CD14-positive monocyte (primary cell): ENCODE results near the gene ARVCF. TPM values are rescaled to one million over a fixed set of nuclear protein-coding genes. Genes with fewer than 3 reads are reported as not detected.

ENCODE experiments used
- DNase-seq, 3 donors: peaks; one replicate each; pipeline ENCODE4 v3.0.0-alpha.2; 2011 to 2022
- H2AFZ ChIP-seq: 2 replicates; pipeline ENCODE4 v1.6.0; 2012; ENCODE audit warnings: mild to moderate bottlenecking, low read depth, low read length, inconsistent platforms; ENCODE audit not compliant: insufficient read depth, poor library complexity, severe bottlenecking
- H3K27ac ChIP-seq, 2 donors: 1 replicate in 1 of 2; 2 replicates in 1 of 2; pipeline ENCODE4 v1.5.1; 2012 to 2013; ENCODE audit warnings: low read length in 2 of 2, control low read depth in 1 of 2, inconsistent platforms in 1 of 2, low read depth in 1 of 2, mild to moderate bottlenecking in 1 of 2
- H3K27me3 ChIP-seq, 2 donors: one replicate each; pipeline versions ENCODE4 v1.6.0 to v1.6.1; 2011 to 2013; ENCODE audit warnings: low read length in 2 of 2; ENCODE audit not compliant: control insufficient read depth in 2 of 2, insufficient read depth in 2 of 2
- H3K36me3 ChIP-seq, 2 donors: replicated peaks in 1 of 2; 1 replicate in 1 of 2; 2 replicates in 1 of 2; pipeline versions ENCODE4 v1.5.1 to v1.6.1; 2012 to 2013; ENCODE audit warnings: low read length in 2 of 2, control low read depth in 1 of 2, inconsistent platforms in 1 of 2, mild to moderate bottlenecking in 1 of 2; ENCODE audit not compliant: insufficient read depth in 2 of 2, control insufficient read depth in 1 of 2
- H3K4me1 ChIP-seq, 2 donors: 1 replicate in 1 of 2; 2 replicates in 1 of 2; pipeline versions ENCODE4 v1.5.1 to v1.6.1; 2012 to 2013; ENCODE audit warnings: low read length in 2 of 2, control low read depth in 1 of 2, inconsistent platforms in 1 of 2, mild to moderate bottlenecking in 1 of 2, moderate library complexity in 1 of 2; ENCODE audit not compliant: insufficient read depth in 2 of 2, control insufficient read depth in 1 of 2
- H3K4me2 ChIP-seq: replicated peaks from 2 replicates; pipeline ENCODE3; 2012; ENCODE audit warnings: low read length, moderate library complexity, mild to moderate bottlenecking; ENCODE audit not compliant: poor library complexity, severe bottlenecking; ENCODE audit errors: extremely low read depth
- H3K4me3 ChIP-seq, 3 experiments: fragments of 200-600 bp in 1 of 3; sonication (generic) in 1 of 3; replicated peaks in 1 of 3; 1 replicate in 2 of 3; 2 replicates in 1 of 3; pipeline ENCODE4 v1.5.1; 2011 to 2013; ENCODE audit warnings: low read length in 3 of 3, mild to moderate bottlenecking in 3 of 3, control low read depth in 2 of 3, low read depth in 2 of 3, inconsistent platforms in 1 of 3, moderate library complexity in 1 of 3
- H3K79me2 ChIP-seq: 2 replicates; pipeline ENCODE4 v1.6.0; 2012; ENCODE audit warnings: mild to moderate bottlenecking, control low read depth, inconsistent platforms, low read length, moderate library complexity; ENCODE audit not compliant: insufficient read depth
- H3K9ac ChIP-seq: 2 replicates; pipeline ENCODE4 v1.6.0; 2017; ENCODE audit warnings: low read length, mild to moderate bottlenecking; ENCODE audit not compliant: insufficient read depth, poor library complexity, severe bottlenecking
- H3K9me3 ChIP-seq, 2 donors: replicated peaks in 1 of 2; 1 replicate in 1 of 2; 2 replicates in 1 of 2; pipeline versions ENCODE4 v1.5.1 to v1.6.1; 2012 to 2013; ENCODE audit warnings: low read length in 2 of 2, control low read depth in 1 of 2; ENCODE audit not compliant: control insufficient read depth in 1 of 2, insufficient read depth in 1 of 2
- H4K20me1 ChIP-seq: 2 replicates; pipeline ENCODE4 v1.6.0; 2012; ENCODE audit warnings: mild to moderate bottlenecking, low read length, control low read depth, moderate library complexity; ENCODE audit not compliant: insufficient read depth
- H3K27ac Mint-ChIP-seq, 7 donors: one replicate each; pipeline ENCODE4 v1.8.0; 2020; ENCODE audit warnings: mild to moderate bottlenecking in 7 of 7, mixed read lengths in 7 of 7, moderate library complexity in 6 of 7, inconsistent platforms in 2 of 7
- H3K27me3 Mint-ChIP-seq, 3 donors: one replicate each; pipeline ENCODE4 v1.8.0; 2021 to 2022; ENCODE audit warnings: low read depth in 3 of 3, mild to moderate bottlenecking in 3 of 3, mixed read lengths in 3 of 3, moderate library complexity in 3 of 3, inconsistent platforms in 1 of 3
- H3K36me3 Mint-ChIP-seq, 2 donors: one replicate each; pipeline ENCODE4 v1.8.0; 2020; ENCODE audit warnings: mixed read lengths in 2 of 2, inconsistent platforms in 1 of 2, mild to moderate bottlenecking in 1 of 2
- H3K4me1 Mint-ChIP-seq: one replicate; pipeline ENCODE4 v1.8.0; 2020; ENCODE audit warnings: mild to moderate bottlenecking, mixed read lengths
- H3K4me3 Mint-ChIP-seq, 2 donors: one replicate each; pipeline ENCODE4 v1.8.0; 2020; ENCODE audit warnings: mild to moderate bottlenecking in 2 of 2, mixed read lengths in 2 of 2, moderate library complexity in 1 of 2
- H3K9me3 Mint-ChIP-seq, 7 donors: one replicate each; pipeline ENCODE4 v1.8.0; 2020 to 2022; ENCODE audit warnings: mixed read lengths in 7 of 7, mild to moderate bottlenecking in 6 of 7, moderate library complexity in 6 of 7, inconsistent platforms in 2 of 7
- CTCF ChIP-seq: fragments of 200-600 bp; IDR thresholded peaks from one replicate; pipeline ENCODE4 v1.8.0; 2022; ENCODE audit warnings: antibody characterized with exemption, mild to moderate bottlenecking
- WGBS: methylation state at CpG from one replicate; pipeline ENCODE4 v1.1.5; 2013; ENCODE audit warnings: missing lambda C conversion rate; ENCODE audit not compliant: insufficient coverage; 5-methylcytosine and 5-hydroxymethylcytosine counted together
- intact Hi-C, 2 donors: fragments of 100-400 bp; cut with micrococcal nuclease; formaldehyde crosslinking; loops; one replicate each; pipeline versions ENCODE4 v1.15.0 to v1.15.1; 2023
- polyA plus RNA-seq, 3 donors: library from polyadenylated mRNA; depleted of rRNA in 1 of 3; unstranded in 2 of 3; stranded (reverse) in 1 of 3; fragments of 300-500 nt in 2 of 3; fragments of >200 nt in 1 of 3; fragmentation: Illumina TruSeq in 2 of 3; gene quantifications; 1 replicate in 2 of 3; 2 replicates in 1 of 3; pipeline ENCODE4 v1.2.3, GENCODE V29; 2012 to 2021

The ARVCF gene
- polyA plus RNA-seq, 3 donors = 0.31 to 2.6 (median 0.44) TPM

GRCh38 chr22:20009018-20009491 is 7.6 kb downstream of the ARVCF start:
- Mint-ChIP-seq H3K4me3 (no peak overlapping the region), H3K36me3 (no peaks in the 10 kb centered on the region), H3K9me3 (peaks cover 5 to 8% (median 6%) of the 10 kb centered on the region in 7 donors), H3K27me3 (peaks cover 3 to 11% (median 8%) of the 10 kb centered on the region in 3 donors), H3K4me1 (no peaks in the 10 kb centered on the region), H3K27ac (no peak overlapping the region)
- H3K27me3 ChIP-seq = no peaks in the 10 kb centered on the region
- no peak overlapping the region for H3K9ac ChIP-seq
- 96% methylated on average over 8 of the region's 9 CpGs for WGBS
- intact Hi-C loops = no loop called here
- no peaks in the 10 kb centered on the region for H3K79me2 ChIP-seq
- H3K4me1 ChIP-seq = no peaks in the 10 kb centered on the region
- no peak for TF ChIP-seq CTCF
- no peaks in the 10 kb centered on the region for H4K20me1 ChIP-seq
- no peaks in the 10 kb centered on the region for H3K36me3 ChIP-seq
- DNase-seq = no peak
- H2AFZ ChIP-seq = no peak overlapping the region
- no peak overlapping the region for H3K27ac ChIP-seq
- no peak overlapping the region for H3K4me2 ChIP-seq
- H3K4me3 ChIP-seq = no peak overlapping the region
- peaks cover 3 to 6% of the 10 kb centered on the region in 2 donors for H3K9me3 ChIP-seq

- Histone ChIP-seq H3K9me3 (peaks cover 3 to 12% of the 10 kb centered on the region in 2 donors), H3K27me3 (no peaks in the 10 kb centered on the region), H3K79me2 (no peaks in the 10 kb centered on the region), H3K27ac (no peak overlapping the region), H3K4me2 (no peak overlapping the region), H2AFZ (no peak overlapping the region), H3K36me3 (no peaks in the 10 kb centered on the region), H3K9ac (no peak overlapping the region), H3K4me3 (no peak overlapping the region), H4K20me1 (no peaks in the 10 kb centered on the region), H3K4me1 (no peaks in the 10 kb centered on the region)
- H3K4me1 Mint-ChIP-seq = no peaks in the 10 kb centered on the region
- no peak overlapping the region for H3K4me3 Mint-ChIP-seq
- 96% methylated on average over 9 of the region's 11 CpGs for WGBS
- intact Hi-C loops = no loop called here
- no peaks in the 10 kb centered on the region for H3K36me3 Mint-ChIP-seq
- H3K27me3 Mint-ChIP-seq = peaks cover 1 to 4% (median 3%) of the 10 kb centered on the region in 3 donors
- H3K9me3 Mint-ChIP-seq = peaks cover 11 to 14% (median 12%) of the 10 kb centered on the region in 7 donors
- DNase-seq = no peak
- no peak for TF ChIP-seq CTCF
- no peak overlapping the region for H3K27ac Mint-ChIP-seq
Observed at GRCh38 chr22:20008221-20008995, 8.2 kb downstream of the ARVCF start.
